WTC11 (cell line): Measurements from ENCODE around the gene LMO1. TPM values are rescaled to one million over a fixed set of nuclear protein-coding genes. Genes with fewer than 3 reads are reported as not detected.

Experiments used
- ATAC-seq: fragments of 200-7000 bp; cut with Tn5 transposase; 2 replicates; pipeline ENCODE4 v1.10.0; 2021; ENCODE audit warnings: mild to moderate bottlenecking, moderate library complexity
- CTCF ChIA-PET: fragments of 300-600 bp; sonication (Branson Sonifier 250); formaldehyde crosslinking; loops from one replicate; lab custom pipeline; 2021; ENCODE audit warnings: antibody characterized with exemption; lab: Charles Lee
- POLR2A ChIA-PET: fragments of 350-600 bp; sonication (Branson Sonifier 250); formaldehyde crosslinking; loops from one replicate; lab custom pipeline; 2021; ENCODE audit warnings: antibody characterized with exemption; lab: Charles Lee
- DNase-seq: peaks from one replicate; pipeline ENCODE4 v3.0.0; 2021; ENCODE audit warnings: low spot score
- H3K27ac Mint-ChIP-seq: 2 replicates; pipeline ENCODE4 v1.8.0; 2021; ENCODE audit warnings: mixed read lengths
- H3K27me3 Mint-ChIP-seq: 2 replicates; pipeline ENCODE4 v1.8.0; 2021; ENCODE audit warnings: low read depth, mild to moderate bottlenecking, moderate library complexity, mixed read lengths
- H3K36me3 Mint-ChIP-seq: 2 replicates; pipeline ENCODE4 v1.8.0; 2021; ENCODE audit warnings: mixed read lengths
- H3K4me1 Mint-ChIP-seq: 2 replicates; pipeline ENCODE4 v1.8.0; 2022; ENCODE audit warnings: mixed read lengths
- H3K4me3 Mint-ChIP-seq: 2 replicates; pipeline ENCODE4 v1.8.0; 2021; ENCODE audit warnings: mild to moderate bottlenecking, moderate library complexity, mixed read lengths
- H3K9me3 Mint-ChIP-seq: 2 replicates; pipeline ENCODE4 v1.8.0; 2021; ENCODE audit warnings: mixed read lengths
- AR ChIP-seq: fragments of 250-450 bp; sonication (Bioruptor Pico); IDR thresholded peaks from 2 replicates; pipeline ENCODE4 v1.9.0; 2021; ENCODE audit warnings: mild to moderate bottlenecking
- CREB1 ChIP-seq: sonication (generic); formaldehyde crosslinking; IDR thresholded peaks from 2 replicates; pipeline ENCODE4 v1.8.0; 2023; ENCODE audit warnings: mild to moderate bottlenecking, missing genetic modification reagents
- CREM ChIP-seq: sonication (generic); formaldehyde crosslinking; IDR thresholded peaks from 2 replicates; pipeline ENCODE4 v1.8.1; 2022; ENCODE audit warnings: mild to moderate bottlenecking, missing genetic modification reagents, moderate library complexity
- EMX1 ChIP-seq: fragments of 250-450 bp; sonication (Bioruptor Pico); IDR thresholded peaks from 2 replicates; pipeline ENCODE4 v1.8.0; 2021; ENCODE audit warnings: mild to moderate bottlenecking
- HMGXB4 ChIP-seq: sonication (generic); formaldehyde crosslinking; IDR thresholded peaks from 2 replicates; pipeline ENCODE4 v1.8.1; 2023; ENCODE audit warnings: mild to moderate bottlenecking, moderate library complexity, missing genetic modification reagents
- IRF1 ChIP-seq: sonication (generic); formaldehyde crosslinking; IDR thresholded peaks from 2 replicates; pipeline ENCODE4 v1.8.0; 2023; ENCODE audit warnings: missing genetic modification reagents
- JAZF1 ChIP-seq: fragments of 250-450 bp; sonication (Bioruptor Pico); IDR thresholded peaks from 2 replicates; pipeline ENCODE4 v1.9.0; 2021; ENCODE audit warnings: moderate library complexity, mild to moderate bottlenecking, inconsistent platforms
- MAX ChIP-seq: sonication (generic); formaldehyde crosslinking; IDR thresholded peaks from 2 replicates; pipeline ENCODE4 v1.8.0; 2022; ENCODE audit warnings: mild to moderate bottlenecking, missing genetic modification reagents
- PRRX2 ChIP-seq: fragments of 250-450 bp; sonication (Bioruptor Pico); IDR thresholded peaks from 2 replicates; pipeline ENCODE4 v1.8.0; 2021; ENCODE audit warnings: mild to moderate bottlenecking
- RELA ChIP-seq: sonication (generic); formaldehyde crosslinking; IDR thresholded peaks from 2 replicates; pipeline ENCODE4 v1.8.1; 2022; ENCODE audit warnings: missing genetic modification reagents, mild to moderate bottlenecking, borderline replicate concordance
- ZBTB21 ChIP-seq: sonication (generic); formaldehyde crosslinking; IDR thresholded peaks from 2 replicates; pipeline ENCODE4 v1.8.1; 2023; ENCODE audit warnings: mild to moderate bottlenecking, missing genetic modification reagents, borderline replicate concordance
- ZNF263 ChIP-seq: sonication (generic); formaldehyde crosslinking; IDR thresholded peaks from 2 replicates; pipeline ENCODE4 v1.8.1; 2022; ENCODE audit warnings: low read depth, mild to moderate bottlenecking, moderate library complexity, missing genetic modification reagents
- ZNF532 ChIP-seq: fragments of 250-450 bp; sonication (Bioruptor Pico); IDR thresholded peaks from 2 replicates; pipeline ENCODE4 v1.9.0; 2021; ENCODE audit warnings: mild to moderate bottlenecking, borderline replicate concordance
- total RNA-seq: library from RNA; stranded (reverse); gene quantifications from 3 replicates; pipeline ENCODE4 v1.2.3, GENCODE V29; 2021
- TF ChIP-seq, protein P1 (sequence below): sonication (generic); formaldehyde crosslinking; IDR thresholded peaks from 2 replicates; pipeline ENCODE4 v1.8.0; 2022; ENCODE audit warnings: mild to moderate bottlenecking, missing genetic modification reagents
- TF ChIP-seq, protein P2 (sequence below): fragments of 250-450 bp; sonication (Bioruptor Pico); IDR thresholded peaks from 2 replicates; pipeline ENCODE4 v1.8.0; 2021; ENCODE audit warnings: mild to moderate bottlenecking
- TF ChIP-seq, protein P3 (sequence below): sonication (generic); formaldehyde crosslinking; IDR thresholded peaks from 2 replicates; pipeline ENCODE4 v1.8.1; 2022; ENCODE audit warnings: mild to moderate bottlenecking, moderate library complexity, missing genetic modification reagents

LMO1 gene
- total RNA-seq, 1 experiment from 2014 or later, result 0.44 TPM

DNA sequence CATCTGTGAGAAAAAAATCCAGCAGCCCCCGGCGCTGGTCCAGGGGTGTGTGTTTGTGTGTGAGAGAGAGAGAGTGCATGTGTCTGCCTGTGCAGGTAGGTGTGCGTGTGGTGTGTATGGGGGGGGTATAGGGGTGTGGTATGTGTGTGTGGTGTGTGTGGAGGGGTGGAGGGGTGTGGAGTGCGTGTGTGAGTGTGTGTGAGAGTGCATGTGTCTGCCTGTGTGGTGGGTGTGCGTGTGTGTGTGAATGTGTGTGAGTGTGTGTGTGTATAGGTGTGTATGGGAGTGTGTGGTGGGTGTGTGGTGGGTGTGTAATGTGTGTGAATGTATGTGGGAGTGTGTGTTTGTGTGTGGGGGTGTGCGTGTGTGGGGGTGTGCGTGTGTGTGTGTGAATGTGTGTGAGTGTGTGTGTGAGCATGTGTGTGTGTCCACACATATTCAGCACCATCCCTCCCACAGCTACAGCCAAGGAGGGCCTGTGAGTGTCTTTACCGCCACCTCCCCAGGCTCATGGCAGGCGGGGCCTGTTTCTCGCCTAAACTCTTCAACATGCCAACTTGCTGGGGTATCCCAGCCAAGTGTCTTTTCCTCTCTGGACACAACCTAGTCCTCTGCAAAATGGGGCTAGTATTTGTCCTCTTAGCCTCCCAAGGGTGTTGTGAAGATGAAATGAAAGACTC is 11.9 kb downstream of the LMO1 start (continued):
- TF ChIP-seq, protein P1, sequence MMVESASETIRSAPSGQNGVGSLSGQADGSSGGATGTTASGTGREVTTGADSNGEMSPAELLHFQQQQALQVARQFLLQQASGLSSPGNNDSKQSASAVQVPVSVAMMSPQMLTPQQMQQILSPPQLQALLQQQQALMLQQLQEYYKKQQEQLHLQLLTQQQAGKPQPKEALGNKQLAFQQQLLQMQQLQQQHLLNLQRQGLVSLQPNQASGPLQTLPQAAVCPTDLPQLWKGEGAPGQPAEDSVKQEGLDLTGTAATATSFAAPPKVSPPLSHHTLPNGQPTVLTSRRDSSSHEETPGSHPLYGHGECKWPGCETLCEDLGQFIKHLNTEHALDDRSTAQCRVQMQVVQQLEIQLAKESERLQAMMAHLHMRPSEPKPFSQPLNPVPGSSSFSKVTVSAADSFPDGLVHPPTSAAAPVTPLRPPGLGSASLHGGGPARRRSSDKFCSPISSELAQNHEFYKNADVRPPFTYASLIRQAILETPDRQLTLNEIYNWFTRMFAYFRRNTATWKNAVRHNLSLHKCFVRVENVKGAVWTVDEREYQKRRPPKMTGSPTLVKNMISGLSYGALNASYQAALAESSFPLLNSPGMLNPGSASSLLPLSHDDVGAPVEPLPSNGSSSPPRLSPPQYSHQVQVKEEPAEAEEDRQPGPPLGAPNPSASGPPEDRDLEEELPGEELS (CRISPR knock-in tag), result no peak
- TF ChIP-seq JAZF1 (CRISPR knock-in tag) (no peak), ZBTB21 (CRISPR knock-in tag) (no peak), CREM (CRISPR knock-in tag) (no peak), CREB1 (CRISPR knock-in tag) (no peak), ZNF532 (CRISPR knock-in tag) (no peak)

DNA sequence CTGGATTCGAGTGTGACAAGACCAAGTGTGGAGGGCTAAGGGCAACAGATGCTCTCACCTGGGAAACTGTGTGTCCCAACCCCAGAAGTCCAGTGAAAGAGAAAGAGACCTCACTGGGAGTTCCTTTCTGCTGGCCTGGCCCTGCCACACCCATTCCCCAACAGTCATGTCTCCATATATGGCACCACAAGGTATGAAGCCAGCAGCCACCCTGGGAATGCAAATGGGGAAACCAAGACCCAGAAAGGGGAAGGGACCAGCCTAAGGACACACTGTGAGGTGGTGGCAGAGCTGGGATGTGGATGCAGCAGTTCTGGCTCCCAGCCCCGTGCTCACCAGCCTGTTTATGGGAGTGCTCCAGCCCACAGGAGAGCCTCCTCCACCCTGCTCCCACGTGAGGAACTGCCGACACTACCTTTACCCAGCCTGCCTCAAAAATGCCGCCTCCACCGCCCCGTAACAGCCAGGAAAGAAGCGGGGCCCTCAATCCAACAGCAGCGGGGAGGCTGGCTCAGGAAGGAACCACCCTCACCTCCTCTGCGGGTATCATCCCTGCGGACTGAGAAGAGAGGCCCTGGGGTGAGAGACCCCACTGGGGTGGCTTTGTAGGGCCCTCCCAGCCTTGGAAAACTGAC is 12.6 kb downstream of the LMO1 start:
- Mint-ChIP-seq H3K36me3 (no peaks in the 10 kb centered on the region), H3K4me3 (no peak overlapping the region), H3K4me1 (peaks cover 2% of the 10 kb centered on the region; the same call in 1 of the 2 replicates), H3K27ac (no peak overlapping the region), H3K9me3 (no peaks in the 10 kb centered on the region), H3K27me3 (no peaks in the 10 kb centered on the region)
- DNase-seq (peak; percentile 5), ATAC-seq (no peak)
- TF ChIP-seq ZNF263 (CRISPR knock-in tag), result 0 out of 2 replicates have a peak, but pooled peaks have one; percentile 33
- TF ChIP-seq, protein P2, sequence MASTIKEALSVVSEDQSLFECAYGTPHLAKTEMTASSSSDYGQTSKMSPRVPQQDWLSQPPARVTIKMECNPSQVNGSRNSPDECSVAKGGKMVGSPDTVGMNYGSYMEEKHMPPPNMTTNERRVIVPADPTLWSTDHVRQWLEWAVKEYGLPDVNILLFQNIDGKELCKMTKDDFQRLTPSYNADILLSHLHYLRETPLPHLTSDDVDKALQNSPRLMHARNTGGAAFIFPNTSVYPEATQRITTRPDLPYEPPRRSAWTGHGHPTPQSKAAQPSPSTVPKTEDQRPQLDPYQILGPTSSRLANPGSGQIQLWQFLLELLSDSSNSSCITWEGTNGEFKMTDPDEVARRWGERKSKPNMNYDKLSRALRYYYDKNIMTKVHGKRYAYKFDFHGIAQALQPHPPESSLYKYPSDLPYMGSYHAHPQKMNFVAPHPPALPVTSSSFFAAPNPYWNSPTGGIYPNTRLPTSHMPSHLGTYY, result no peak
- no peak for TF ChIP-seq IRF1
- ChIA-PET CTCF (interaction anchor here (5.4 kb wide), 1 partner anchor 12 kb away, joined by 57 read pairs; the partner anchor contains the start of gene LMO1), POLR2A (no interaction called here)

DNA sequence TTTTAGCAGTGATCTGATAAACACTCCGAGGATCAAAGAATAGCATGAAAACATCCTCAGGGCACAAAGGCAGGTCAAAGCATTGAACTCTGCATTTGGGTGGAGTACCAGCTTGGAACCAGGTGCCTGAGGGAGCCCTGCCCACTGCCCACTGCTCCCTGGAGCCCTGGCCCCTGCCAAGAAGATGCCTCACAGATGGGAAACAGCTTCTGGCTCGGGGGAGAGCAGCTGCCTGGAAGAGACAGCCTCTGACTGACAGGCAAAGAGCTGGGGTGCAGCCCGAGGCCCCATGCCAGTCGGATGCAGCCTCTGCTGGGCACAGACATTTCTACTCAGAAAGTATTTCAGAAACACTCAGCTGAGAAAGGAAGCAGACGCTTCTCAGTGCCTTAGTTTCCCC is 13.2 kb downstream of the LMO1 start:
- Mint-ChIP-seq H3K27ac (no peak overlapping the region), H3K27me3 (no peaks in the 10 kb centered on the region), H3K4me3 (no peak overlapping the region), H3K9me3 (no peaks in the 10 kb centered on the region), H3K4me1 (peaks cover 2% of the 10 kb centered on the region; the same call in 1 of the 2 replicates), H3K36me3 (no peaks in the 10 kb centered on the region)
- ATAC-seq (no peak), DNase-seq (peak; percentile 3)
- POLR2A ChIA-PET, result no interaction called here
- CTCF ChIA-PET, result interaction anchor here (5.4 kb wide), 1 partner anchor 12 kb away, joined by 57 read pairs; the partner anchor contains the start of gene LMO1
- TF ChIP-seq, protein P3, sequence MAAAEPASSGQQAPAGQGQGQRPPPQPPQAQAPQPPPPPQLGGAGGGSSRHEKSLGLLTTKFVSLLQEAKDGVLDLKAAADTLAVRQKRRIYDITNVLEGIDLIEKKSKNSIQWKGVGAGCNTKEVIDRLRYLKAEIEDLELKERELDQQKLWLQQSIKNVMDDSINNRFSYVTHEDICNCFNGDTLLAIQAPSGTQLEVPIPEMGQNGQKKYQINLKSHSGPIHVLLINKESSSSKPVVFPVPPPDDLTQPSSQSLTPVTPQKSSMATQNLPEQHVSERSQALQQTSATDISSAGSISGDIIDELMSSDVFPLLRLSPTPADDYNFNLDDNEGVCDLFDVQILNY (CRISPR knock-in tag), result no peak
- TF ChIP-seq PRRX2 (CRISPR knock-in tag) (no peak), ZBTB21 (CRISPR knock-in tag) (no peak), EMX1 (no peak), HMGXB4 (CRISPR knock-in tag) (no peak), AR (CRISPR knock-in tag) (no peak), RELA (CRISPR knock-in tag) (no peak), MAX (no peak)
